Mucosa of descending colon (tissue), 3 donors: ENCODE results near the gene RALGAPA2. TPM values are rescaled to one million over a fixed set of nuclear protein-coding genes. Genes with fewer than 3 reads are reported as not detected.

ENCODE experiments used
- ATAC-seq: fragments of 200-7000 bp; cut with Tn5 transposase; one replicate; pipeline ENCODE4 v1.9.1; 2020; ENCODE audit warnings: mild to moderate bottlenecking, moderate library complexity
- DNase-seq, 3 donors: peaks; one replicate each; pipeline ENCODE4 v3.0.0-alpha.2; 2020
- H3K36me3 ChIP-seq: fragments of 200-600 bp; one replicate; pipeline ENCODE4 v1.8.0; 2021; ENCODE audit warnings: low read depth, mild to moderate bottlenecking
- H3K4me1 ChIP-seq: fragments of 200-600 bp; one replicate; pipeline ENCODE4 v1.8.0; 2021; ENCODE audit warnings: low read depth, mild to moderate bottlenecking
- H3K4me3 ChIP-seq: fragments of 200-600 bp; one replicate; pipeline ENCODE4 v1.8.0; 2021; ENCODE audit warnings: mild to moderate bottlenecking
- H3K9me3 ChIP-seq: fragments of 200-600 bp; one replicate; pipeline ENCODE4 v1.8.0; 2021; ENCODE audit warnings: mild to moderate bottlenecking
- CTCF ChIP-seq: fragments of 200-600 bp; IDR thresholded peaks from one replicate; pipeline ENCODE4 v1.8.0; 2022; ENCODE audit warnings: antibody characterized with exemption, mild to moderate bottlenecking
- intact Hi-C, 2 donors: fragments of 100-400 bp; cut with DNase I in 1 of 2; cut with micrococcal nuclease in 1 of 2; formaldehyde crosslinking; loops; one replicate each; pipeline versions ENCODE4 v1.11.0 to v1.11.1; 2022; cut with DNase I, micrococcal nuclease
- total RNA-seq, 3 donors: library from RNA; stranded (reverse); fragmentation: NEBNext Ultra II Directional in 2 of 3; extraction: Animal tissue kit (Norgen Biotek cat#: 25700) in 2 of 3; gene quantifications; one replicate each; pipeline versions ENCODE4 v1.2.1 to v1.2.4, GENCODE V29; 2021 to 2023
- donor health status: DM: no; HTN: no; CAD: no; lungs with moderate emphysema.
- donor health status: DM: no; HTN: no; CAD: no.
- donor health status: DM: no; HTN: yes; CAD: no.

The RALGAPA2 gene
- total RNA-seq, 3 donors from 2014 or later, result 46.3 to 85.9 (median 66.9) TPM

- intact Hi-C loops, result no loop called here
Observed at GRCh38 chr20:20741087-20742045, 28.9 kb upstream of the RALGAPA2 start.

GRCh38 chr20:20740541-20740940 is 28.1 kb upstream of the RALGAPA2 start:
- intact Hi-C loops, result no loop called here
- DNase-seq, result no peak
- TF ChIP-seq CTCF, result no peak
- H3K4me3 ChIP-seq, result no peak overlapping the region
- H3K9me3 ChIP-seq, result no peaks in the 10 kb centered on the region
- H3K4me1 ChIP-seq, result peaks cover 9% of the 10 kb centered on the region
- no peaks in the 10 kb centered on the region for H3K36me3 ChIP-seq
- ATAC-seq, result no peak

More at GRCh38 chr20:20741087-20742045, 28.9 kb upstream of the RALGAPA2 start:
- ATAC-seq, result no peak
- Histone ChIP-seq H3K36me3 (no peaks in the 10 kb centered on the region), H3K4me3 (no peak overlapping the region), H3K9me3 (no peaks in the 10 kb centered on the region), H3K4me1 (peaks cover 9% of the 10 kb centered on the region)
- no peak for TF ChIP-seq CTCF
- DNase-seq, result no peak

GRCh38 chr20:20737158-20737557 is 24.7 kb upstream of the RALGAPA2 start:
- Histone ChIP-seq H3K9me3 (no peaks in the 10 kb centered on the region), H3K36me3 (no peaks in the 10 kb centered on the region), H3K4me1 (no peaks in the 10 kb centered on the region), H3K4me3 (no peak overlapping the region)
- intact Hi-C loops, result no loop called here
- DNase-seq (no peak), ATAC-seq (no peak)
- no peak for TF ChIP-seq CTCF

GRCh38 chr20:20736303-20736702 is 23.9 kb upstream of the RALGAPA2 start:
- no peak for ATAC-seq
- Histone ChIP-seq H3K4me1 (no peaks in the 10 kb centered on the region), H3K9me3 (no peaks in the 10 kb centered on the region), H3K4me3 (no peak overlapping the region), H3K36me3 (no peaks in the 10 kb centered on the region)
- intact Hi-C loops, result no loop called here
- no peak for TF ChIP-seq CTCF
- no peak for DNase-seq

GRCh38 chr20:20734475-20734948 is 22.1 kb upstream of the RALGAPA2 start:
- intact Hi-C loops, result no loop called here
- Histone ChIP-seq H3K9me3 (no peaks in the 10 kb centered on the region), H3K4me3 (no peak overlapping the region), H3K4me1 (no peaks in the 10 kb centered on the region), H3K36me3 (no peaks in the 10 kb centered on the region)
- no peak for ATAC-seq
- DNase-seq, result no peak
- TF ChIP-seq CTCF, result no peak
